ENCODE data around the gene TOP2A. TPM values are rescaled to one million over a fixed set of nuclear protein-coding genes. Genes with fewer than 3 reads are reported as not detected.

Gene TOP2A
- polyA plus RNA-seq, 1 of the 3 experiments (the other 2 are of a cell fraction), result 20.6 TPM

DNA sequence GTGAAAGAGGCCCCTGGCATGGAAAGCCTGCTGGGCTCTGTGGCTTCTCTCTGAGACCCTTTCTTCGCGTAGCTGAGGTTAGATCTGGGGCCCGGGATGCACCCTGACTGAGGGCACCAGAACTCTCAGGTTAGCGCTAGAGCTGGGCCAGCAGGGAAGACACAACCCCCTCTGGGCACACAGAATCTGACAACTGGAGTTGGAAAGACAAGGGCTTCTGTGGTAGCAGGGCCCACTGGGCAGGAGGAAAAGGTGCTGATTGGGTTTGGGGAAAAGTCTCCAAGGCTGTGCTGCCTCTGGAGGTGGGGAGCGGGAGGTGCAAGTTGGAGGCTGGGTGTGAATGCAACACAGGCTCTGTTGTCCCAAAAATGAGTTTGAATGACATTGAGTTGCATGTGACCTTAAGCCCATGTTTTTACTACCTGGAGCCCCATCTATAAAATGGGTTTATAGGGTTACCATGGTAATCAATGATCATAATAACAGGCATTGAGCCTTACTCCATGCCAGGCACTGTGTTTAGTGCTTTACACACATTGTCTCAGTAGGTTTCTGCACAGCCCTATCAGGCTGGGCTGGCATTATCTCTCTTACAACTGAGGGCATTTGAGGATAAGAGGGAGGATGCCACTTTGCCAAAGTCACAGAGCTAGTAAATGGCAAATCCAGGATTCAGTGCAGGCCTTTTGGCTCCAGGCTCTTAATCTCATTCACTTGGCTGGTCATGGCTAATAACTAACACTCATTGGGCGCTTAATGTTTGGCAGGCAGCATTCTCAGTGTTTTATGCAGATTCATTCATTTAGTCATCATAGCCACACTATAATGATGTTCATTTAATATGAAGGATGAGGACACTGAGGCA is 16.1 kb upstream of the TOP2A start (continued):
- TF ChIP-seq GATA2 (CRISPR knock-in tag; IDR thresholded peaks at IDR 0.05), result peak; percentile 3; the same call in 1 of the 2 replicates

GRCh38 chr17:40432864-40433528 is 15.3 kb upstream of the TOP2A start:
- POLR2A ChIA-PET, result interaction anchor here (0.9 to 1.4 kb wide), 3 partner anchors 9 to 57 kb away, joined by 3 to 5 read pairs (median 4); partner anchors contain the start of gene TOP2A
- peak; percentile 69 for DNase-seq

More at GRCh38 chr17:40432864-40433528, 15.3 kb upstream of the TOP2A start:
- TF ChIP-seq IRF3 (IDR thresholded peaks at IDR 0.05; ENCODE audit: low read depth, low read length) (no peak), TAF1 (IDR thresholded peaks at IDR 0.05; ENCODE audit: borderline replicate concordance, low read depth, low read length) (no peak), CHD2 (IDR thresholded peaks at IDR 0.05; ENCODE audit: low read length, partially characterized antibody) (peak; percentile 32), USF1 (IDR thresholded peaks at IDR 0.05; ENCODE audit: borderline replicate concordance, low read depth) (no peak), FOXJ3 (CRISPR knock-in tag; IDR thresholded peaks at IDR 0.05) (0 out of 2 replicates have a peak, but pooled peaks have one; percentile 26), EP300 (IDR thresholded peaks at IDR 0.05; ENCODE audit: borderline replicate concordance in 1 of 2, low read depth in 1 of 2, low read length in 1 of 2) (peak in 1 of 2 experiments; percentile 55; a peak in 2 of 4 replicates), NFIC (IDR thresholded peaks at IDR 0.05; ENCODE audit: borderline replicate concordance) (peak; percentile 76), TCF12 (IDR thresholded peaks at IDR 0.05) (peak; percentile 40), RCOR1 (IDR thresholded peaks at IDR 0.05; ENCODE audit: low read length) (peak; percentile 68), GATA2 (CRISPR knock-in tag; IDR thresholded peaks at IDR 0.05) (peak; percentile 90), YY1 (IDR thresholded peaks at IDR 0.05; ENCODE audit: low read depth) (no peak)
- no peaks in the 10 kb centered on the region for H3K9me3 ChIP-seq
- H3F3A ChIP-seq (replicated peaks; ENCODE audit: insufficient read depth), result no peaks in the 10 kb centered on the region
- WGBS (ENCODE audit: low lambda C conversion rate), result no CpG with 5 or more reads among the region's 2 CpGs
- H3K36me3 ChIP-seq (replicated peaks in 1 of 2; ENCODE audit: control insufficient read depth in 1 of 2, insufficient read depth in 2 of 2, low read length in 1 of 2), result no peaks in the 10 kb centered on the region
- peak overlapping the region; percentile 48 to 99 for H3K27ac ChIP-seq (ENCODE audit: low read depth in 2 of 2, low read length in 1 of 2)
- H3K79me2 ChIP-seq (ENCODE audit: insufficient read depth), result no peaks in the 10 kb centered on the region
- H3K4me3 ChIP-seq (ENCODE audit: low read depth in 2 of 2, low read length in 1 of 2), result no peak overlapping the region
- H3K27me3 ChIP-seq (ENCODE audit: insufficient read depth), result no peaks in the 10 kb centered on the region
- H2AFZ ChIP-seq (ENCODE audit: low read depth), result peak overlapping the region; percentile 86
- peaks cover 9 to 34% of the 10 kb centered on the region in 2 experiments; a peak in 3 of 4 replicates for H3K4me1 ChIP-seq (ENCODE audit: control insufficient read depth in 1 of 2, insufficient read depth in 2 of 2, low read depth in 1 of 2, low read length in 1 of 2)
- 0 out of 2 replicates have a peak overlapping the region, but pooled peaks have one; percentile 1 for H3K9ac ChIP-seq
- no peaks in the 10 kb centered on the region for H4K20me1 ChIP-seq (ENCODE audit: insufficient read depth)
- H3K4me2 ChIP-seq, result peak overlapping the region; percentile 42; the same call in 1 of the 2 replicates
- H3K9me2 ChIP-seq, result no peaks in the 10 kb centered on the region
- CTCF ChIA-PET, result interaction anchor here (0.9 to 7.2 kb wide), 18 partner anchors 8 to 127 kb away, joined by 3 to 42 read pairs (median 6); partner anchors contain the start of gene TOP2A
